Adrenal gland (tissue), 5 donors: Measurements from ENCODE around the gene SLC2A9.

Source experiments
- POLR2A ChIP-seq, 2 donors: fragments of 450-650 bp; IDR thresholded peaks; one replicate each; pipeline ENCODE4 v1.6.1; 2017; ENCODE audit warnings: antibody characterized with exemption in 2 of 2, mild to moderate bottlenecking in 2 of 2, moderate library complexity in 1 of 2
- TF ChIP-seq, protein P1 (sequence below), 6 experiments: fragments of 450-650 bp in 4 of 6; fragments of 200-600 bp in 2 of 6; sonication (generic) in 1 of 6; IDR thresholded peaks; 1 replicate in 5 of 6; 2 replicates in 1 of 6; pipeline versions ENCODE4 v1.5.1 to v1.8.0; 2016 to 2021; ENCODE audit warnings: antibody characterized with exemption in 6 of 6, mild to moderate bottlenecking in 2 of 6, moderate library complexity in 1 of 6
- donor health status: DM: no; HTN: no; CAD: no.

- TF ChIP-seq, protein P1, sequence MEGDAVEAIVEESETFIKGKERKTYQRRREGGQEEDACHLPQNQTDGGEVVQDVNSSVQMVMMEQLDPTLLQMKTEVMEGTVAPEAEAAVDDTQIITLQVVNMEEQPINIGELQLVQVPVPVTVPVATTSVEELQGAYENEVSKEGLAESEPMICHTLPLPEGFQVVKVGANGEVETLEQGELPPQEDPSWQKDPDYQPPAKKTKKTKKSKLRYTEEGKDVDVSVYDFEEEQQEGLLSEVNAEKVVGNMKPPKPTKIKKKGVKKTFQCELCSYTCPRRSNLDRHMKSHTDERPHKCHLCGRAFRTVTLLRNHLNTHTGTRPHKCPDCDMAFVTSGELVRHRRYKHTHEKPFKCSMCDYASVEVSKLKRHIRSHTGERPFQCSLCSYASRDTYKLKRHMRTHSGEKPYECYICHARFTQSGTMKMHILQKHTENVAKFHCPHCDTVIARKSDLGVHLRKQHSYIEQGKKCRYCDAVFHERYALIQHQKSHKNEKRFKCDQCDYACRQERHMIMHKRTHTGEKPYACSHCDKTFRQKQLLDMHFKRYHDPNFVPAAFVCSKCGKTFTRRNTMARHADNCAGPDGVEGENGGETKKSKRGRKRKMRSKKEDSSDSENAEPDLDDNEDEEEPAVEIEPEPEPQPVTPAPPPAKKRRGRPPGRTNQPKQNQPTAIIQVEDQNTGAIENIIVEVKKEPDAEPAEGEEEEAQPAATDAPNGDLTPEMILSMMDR (IDR thresholded peaks at IDR 0.05) = no peak
- TF ChIP-seq POLR2A (IDR thresholded peaks at IDR 0.05) = no peak
These were observed 78.2 kb downstream of the SLC2A9 start for GRCh38 chr4:9942921-9943600.
